B cell (primary cell): Measurements from ENCODE around the gene GRIP1.

Source experiments
- EZH2 ChIP-seq: IDR thresholded peaks from 2 replicates; pipeline ENCODE4 v1.6.1; 2012; ENCODE audit warnings: borderline replicate concordance, low read depth, mild to moderate bottlenecking, moderate library complexity, low read length; ENCODE audit not compliant: insufficient read depth, poor library complexity, severe bottlenecking
- TF ChIP-seq, protein P1 (sequence below): fragments of 200-600 bp; IDR thresholded peaks from one replicate; pipeline ENCODE4 v1.8.0; 2022; ENCODE audit warnings: antibody characterized with exemption, mild to moderate bottlenecking

DNA sequence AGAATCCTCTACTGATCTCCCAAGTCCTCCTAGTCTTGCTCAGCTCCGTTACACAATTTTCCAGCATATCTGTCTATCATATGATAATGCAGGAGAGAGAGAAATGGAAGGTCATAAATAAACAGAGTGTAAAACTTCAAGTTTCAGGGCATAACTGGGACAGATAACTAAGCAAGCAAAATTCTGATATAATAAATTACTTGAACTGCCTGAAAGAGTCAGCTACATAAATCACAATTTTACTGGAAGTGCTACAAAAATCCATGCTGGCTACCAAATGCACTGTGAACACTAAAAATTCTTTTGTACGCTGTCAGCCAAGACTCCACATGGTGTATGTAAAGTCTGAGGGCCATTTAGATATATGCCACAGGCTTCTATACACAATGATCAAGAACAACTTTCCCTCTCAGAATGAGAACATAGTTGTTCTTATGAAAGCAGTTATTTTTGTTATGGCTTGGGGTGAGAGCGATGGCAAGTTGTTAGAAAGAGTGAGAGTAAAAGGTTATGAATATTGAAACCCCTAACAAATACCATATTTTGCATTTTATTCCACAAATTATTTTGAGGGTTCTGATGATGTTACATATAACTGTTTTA is 41.1 kb downstream of the GRIP1 start:
- TF ChIP-seq, protein P1, sequence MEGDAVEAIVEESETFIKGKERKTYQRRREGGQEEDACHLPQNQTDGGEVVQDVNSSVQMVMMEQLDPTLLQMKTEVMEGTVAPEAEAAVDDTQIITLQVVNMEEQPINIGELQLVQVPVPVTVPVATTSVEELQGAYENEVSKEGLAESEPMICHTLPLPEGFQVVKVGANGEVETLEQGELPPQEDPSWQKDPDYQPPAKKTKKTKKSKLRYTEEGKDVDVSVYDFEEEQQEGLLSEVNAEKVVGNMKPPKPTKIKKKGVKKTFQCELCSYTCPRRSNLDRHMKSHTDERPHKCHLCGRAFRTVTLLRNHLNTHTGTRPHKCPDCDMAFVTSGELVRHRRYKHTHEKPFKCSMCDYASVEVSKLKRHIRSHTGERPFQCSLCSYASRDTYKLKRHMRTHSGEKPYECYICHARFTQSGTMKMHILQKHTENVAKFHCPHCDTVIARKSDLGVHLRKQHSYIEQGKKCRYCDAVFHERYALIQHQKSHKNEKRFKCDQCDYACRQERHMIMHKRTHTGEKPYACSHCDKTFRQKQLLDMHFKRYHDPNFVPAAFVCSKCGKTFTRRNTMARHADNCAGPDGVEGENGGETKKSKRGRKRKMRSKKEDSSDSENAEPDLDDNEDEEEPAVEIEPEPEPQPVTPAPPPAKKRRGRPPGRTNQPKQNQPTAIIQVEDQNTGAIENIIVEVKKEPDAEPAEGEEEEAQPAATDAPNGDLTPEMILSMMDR = no peak
- no peak for TF ChIP-seq EZH2
